Endodermal cell (in vitro differentiated cells): ENCODE measurements around the gene RUBCN. TPM values are rescaled to one million over a fixed set of nuclear protein-coding genes. Genes with fewer than 3 reads are reported as not detected.

ENCODE experiments used
- DNase-seq: peaks from one replicate; pipeline ENCODE4 v3.0.0-alpha.2; 2017
- H3K27ac ChIP-seq: 2 replicates; pipeline ENCODE4 v1.5.1; 2013; ENCODE audit warnings: mild to moderate bottlenecking, low read depth, low read length, moderate library complexity
- H3K27me3 ChIP-seq: 2 replicates; pipeline ENCODE4 v1.6.1; 2013; ENCODE audit warnings: mild to moderate bottlenecking, low read length, moderate library complexity; ENCODE audit not compliant: insufficient read depth, control insufficient read depth, poor library complexity, severe bottlenecking
- H3K36me3 ChIP-seq: 2 replicates; pipeline ENCODE4 v1.7.0; 2013; ENCODE audit warnings: mild to moderate bottlenecking, low read length, moderate library complexity; ENCODE audit not compliant: control insufficient read depth, insufficient read depth
- H3K4me1 ChIP-seq: one replicate; pipeline ENCODE4 v1.7.0; 2013; ENCODE audit warnings: low read length; ENCODE audit not compliant: control insufficient read depth, insufficient read depth
- H3K4me3 ChIP-seq: 2 replicates; pipeline ENCODE4 v1.5.1; 2013; ENCODE audit warnings: mild to moderate bottlenecking, low read length, moderate library complexity
- H3K9ac ChIP-seq: 2 replicates; pipeline ENCODE4 v1.6.1; 2013; ENCODE audit warnings: mild to moderate bottlenecking, low read length, moderate library complexity; ENCODE audit not compliant: poor library complexity, severe bottlenecking; ENCODE audit errors: extremely low read depth
- H3K9me3 ChIP-seq: 2 replicates; pipeline ENCODE4 v1.6.1; 2013; ENCODE audit warnings: mild to moderate bottlenecking, low read length, moderate library complexity; ENCODE audit not compliant: control insufficient read depth
- H3K27ac Mint-ChIP-seq: 2 replicates; pipeline ENCODE4 v1.8.0; 2020; ENCODE audit warnings: mixed read lengths
- H3K27me3 Mint-ChIP-seq: 2 replicates; pipeline ENCODE4 v1.8.0; 2021; ENCODE audit warnings: mild to moderate bottlenecking, mixed read lengths; ENCODE audit not compliant: insufficient read depth
- H3K36me3 Mint-ChIP-seq: 2 replicates; pipeline ENCODE4 v1.8.0; 2020; ENCODE audit warnings: low read depth, mixed read lengths
- H3K4me1 Mint-ChIP-seq: 2 replicates; pipeline ENCODE4 v1.8.0; 2020; ENCODE audit warnings: mixed read lengths
- H3K4me3 Mint-ChIP-seq: 2 replicates; pipeline ENCODE4 v1.8.0; 2020; ENCODE audit warnings: mild to moderate bottlenecking, moderate library complexity, mixed read lengths
- H3K9me3 Mint-ChIP-seq: 2 replicates; pipeline ENCODE4 v1.8.0; 2020; ENCODE audit warnings: mild to moderate bottlenecking, mixed read lengths
- WGBS, 2 experiments: methylation state at CpG; one replicate each; pipeline versions ENCODE4 v1.1.5 to v1.1.7; 2013; ENCODE audit warnings: missing lambda C conversion rate in 2 of 2, mixed read lengths in 1 of 2; ENCODE audit not compliant: insufficient coverage in 1 of 2, insufficient read length in 1 of 2; 5-methylcytosine and 5-hydroxymethylcytosine counted together
- long read RNA-seq, 4 experiments: library from polyadenylated mRNA in 2 of 4; library from RNA in 1 of 4; library from capped mRNA in 1 of 4; stranded (forward) in 3 of 4; unstranded in 1 of 4; transcript quantifications; one replicate each; pipeline ENCODE4 v2.0.0, GENCODE V29; 2020 to 2021; ENCODE audit warnings: inconsistent platforms in 1 of 4
- polyA plus RNA-seq, 2 experiments: library from polyadenylated mRNA; stranded (reverse); fragments of 50-300 nt; gene quantifications; one replicate each; pipeline ENCODE4 v1.2.3, GENCODE V29; 2013
- total RNA-seq, 2 donors: library from RNA; stranded (reverse); fragmentation: NEBNext Ultra II Directional in 1 of 2; extraction: Animal tissue kit (Norgen Biotek cat#: 25700) in 1 of 2; gene quantifications; 2 replicates in 1 of 2; 3 replicates in 1 of 2; pipeline ENCODE4 v1.2.1, GENCODE V29; 2021
- TF ChIP-seq, protein P1 (sequence below): fragments of 200-600 bp; sonication (generic); conservative IDR thresholded peaks from 2 replicates; pipeline ENCODE4 v1.5.0; 2021; ENCODE audit warnings: antibody characterized with exemption, mild to moderate bottlenecking

Gene RUBCN
- 10 to 100 TPM; 17.2 to 18.3 TPM for total RNA-seq
- 17.0 TPM for polyA plus RNA-seq (2013, experiment 1 of 2)
- 14.1 TPM for polyA plus RNA-seq (2013, experiment 2 of 2)
- long read RNA-seq, experiment 1, partial matches to known transcripts: 1 of 4 reads
- long read RNA-seq, experiment 1, other reads (novel, unspliced or antisense): 3 of 4 reads
- long read RNA-seq, experiment 2, partial matches to known transcripts: 2 of 10 reads
- long read RNA-seq, experiment 2, other reads (novel, unspliced or antisense): 5 of 10 reads
- long read RNA-seq, experiment 3, partial matches to known transcripts: 4 of 6 reads
- long read RNA-seq, experiment 3, other reads (novel, unspliced or antisense): 1 of 6 reads
- long read RNA-seq, experiment 4, partial matches to known transcripts: 0 of 2 reads
- long read RNA-seq, experiment 4, other reads (novel, unspliced or antisense): 1 of 2 reads

DNA sequence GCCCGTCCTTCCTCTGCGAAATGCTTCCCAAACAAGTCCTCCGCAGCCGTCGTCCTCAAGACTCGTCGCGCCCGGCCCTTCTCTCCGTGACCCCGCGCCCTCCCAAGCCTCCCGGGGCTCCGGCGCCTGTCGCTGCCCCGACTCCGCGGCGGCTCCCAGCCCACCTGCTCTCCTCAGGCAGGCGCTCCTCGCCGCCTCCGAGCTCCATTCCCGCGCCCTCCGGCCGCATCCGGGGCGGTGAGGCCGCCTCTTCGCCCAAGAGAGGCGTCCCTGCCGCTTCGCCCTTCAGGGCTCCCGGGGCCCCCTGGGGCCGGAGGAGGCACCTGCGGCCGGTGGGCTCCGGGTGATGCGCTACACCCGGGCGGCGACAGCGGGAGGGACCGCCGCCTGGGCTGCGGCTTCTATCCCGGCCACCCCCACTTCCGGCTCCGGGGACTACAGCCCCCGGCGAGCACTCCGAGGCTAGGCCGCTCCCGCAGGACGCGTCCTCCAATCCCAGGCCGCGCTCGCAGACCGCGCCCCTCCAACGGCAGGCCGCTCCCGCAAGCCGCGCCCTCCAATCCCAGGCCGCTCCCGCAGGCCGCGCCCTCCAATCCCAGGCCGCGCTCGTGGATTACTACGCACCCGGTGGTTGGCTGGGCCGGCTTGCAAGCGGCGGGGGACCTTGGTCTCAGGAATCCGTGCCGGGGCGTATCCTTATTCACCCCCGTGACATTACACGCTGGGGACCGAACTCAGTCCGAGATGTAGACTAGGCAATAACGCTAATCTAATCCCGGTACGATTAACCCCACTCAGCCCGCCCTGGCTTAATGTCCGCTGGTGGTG, at the start of gene RUBCN:
TSS of gene RUBCN (minus strand) at position 414 of the 828 bp plus-strand sequence. CDS start at position 229, 185 bp downstream.
- Mint-ChIP-seq H3K9me3 (peaks cover 3% of the 10 kb centered on the region), H3K27me3 (peaks cover 1% of the 10 kb centered on the region), H3K36me3 (no peaks in the 10 kb centered on the region), H3K4me3 (peak within 1 kb of the TSS; percentile 80), H3K27ac (peak within 1 kb of the TSS; percentile 94), H3K4me1 (peaks cover 9% of the 10 kb centered on the region)
- H3K4me3 ChIP-seq: peak within 1 kb of the TSS; percentile 97
- H3K27me3 ChIP-seq: no peaks in the 10 kb centered on the region
- H3K4me1 ChIP-seq: peaks cover 3% of the 10 kb centered on the region
- H3K9me3 ChIP-seq: no peaks in the 10 kb centered on the region
- peak within 1 kb of the TSS; percentile 60 for H3K9ac ChIP-seq
- peak; percentile 98 for DNase-seq
- peak within 1 kb of the TSS; percentile 50 for H3K27ac ChIP-seq
- H3K36me3 ChIP-seq: no peaks in the 10 kb centered on the region
- TF ChIP-seq, protein P1, sequence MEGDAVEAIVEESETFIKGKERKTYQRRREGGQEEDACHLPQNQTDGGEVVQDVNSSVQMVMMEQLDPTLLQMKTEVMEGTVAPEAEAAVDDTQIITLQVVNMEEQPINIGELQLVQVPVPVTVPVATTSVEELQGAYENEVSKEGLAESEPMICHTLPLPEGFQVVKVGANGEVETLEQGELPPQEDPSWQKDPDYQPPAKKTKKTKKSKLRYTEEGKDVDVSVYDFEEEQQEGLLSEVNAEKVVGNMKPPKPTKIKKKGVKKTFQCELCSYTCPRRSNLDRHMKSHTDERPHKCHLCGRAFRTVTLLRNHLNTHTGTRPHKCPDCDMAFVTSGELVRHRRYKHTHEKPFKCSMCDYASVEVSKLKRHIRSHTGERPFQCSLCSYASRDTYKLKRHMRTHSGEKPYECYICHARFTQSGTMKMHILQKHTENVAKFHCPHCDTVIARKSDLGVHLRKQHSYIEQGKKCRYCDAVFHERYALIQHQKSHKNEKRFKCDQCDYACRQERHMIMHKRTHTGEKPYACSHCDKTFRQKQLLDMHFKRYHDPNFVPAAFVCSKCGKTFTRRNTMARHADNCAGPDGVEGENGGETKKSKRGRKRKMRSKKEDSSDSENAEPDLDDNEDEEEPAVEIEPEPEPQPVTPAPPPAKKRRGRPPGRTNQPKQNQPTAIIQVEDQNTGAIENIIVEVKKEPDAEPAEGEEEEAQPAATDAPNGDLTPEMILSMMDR: no peak
- 0% methylated on average over 48 to 92 of the region's 92 CpGs for WGBS, 2 experiments

DNA sequence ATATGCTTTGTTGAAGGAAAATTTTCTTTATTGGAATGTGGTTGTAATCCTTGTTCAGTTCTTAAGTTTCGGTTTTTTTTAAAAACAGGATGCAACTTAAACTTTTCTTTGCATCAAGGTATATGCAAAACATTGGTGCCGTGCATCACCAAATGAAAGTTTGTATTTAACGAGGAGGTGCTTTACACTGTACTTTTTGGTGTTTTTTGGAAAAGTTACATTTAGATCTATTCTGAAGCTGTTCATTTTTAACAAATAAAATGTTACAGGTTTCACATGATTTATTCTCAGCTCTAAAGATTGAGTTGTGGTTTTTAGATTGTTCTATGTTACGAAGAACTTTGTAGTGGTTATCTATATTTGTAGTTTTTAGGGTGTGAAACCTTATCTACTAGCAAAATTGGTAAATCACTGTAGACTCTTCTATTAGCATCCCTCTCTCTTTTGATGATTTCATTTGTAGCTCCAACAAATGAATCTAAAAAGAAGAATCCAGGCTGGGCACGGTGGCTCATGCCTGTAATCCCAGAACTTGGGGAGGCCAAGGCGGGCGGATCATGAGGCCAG, 47.4 kb upstream of the RUBCN start:
- WGBS, 2 experiments: 97 to 98% methylated on average over 5 to 7 of the region's 7 CpGs
- Histone ChIP-seq H3K4me1 (no peaks in the 10 kb centered on the region), H3K36me3 (peaks cover 34% of the 10 kb centered on the region), H3K9me3 (peaks cover 6% of the 10 kb centered on the region), H3K9ac (no peak overlapping the region), H3K4me3 (no peak overlapping the region), H3K27ac (no peak overlapping the region), H3K27me3 (no peaks in the 10 kb centered on the region)
- DNase-seq: no peak
- Mint-ChIP-seq H3K4me3 (no peak overlapping the region), H3K4me1 (no peaks in the 10 kb centered on the region), H3K36me3 (peaks cover 21% of the 10 kb centered on the region), H3K9me3 (peaks cover 7% of the 10 kb centered on the region), H3K27ac (no peak overlapping the region), H3K27me3 (no peaks in the 10 kb centered on the region)
- TF ChIP-seq, protein P1: no peak

DNA sequence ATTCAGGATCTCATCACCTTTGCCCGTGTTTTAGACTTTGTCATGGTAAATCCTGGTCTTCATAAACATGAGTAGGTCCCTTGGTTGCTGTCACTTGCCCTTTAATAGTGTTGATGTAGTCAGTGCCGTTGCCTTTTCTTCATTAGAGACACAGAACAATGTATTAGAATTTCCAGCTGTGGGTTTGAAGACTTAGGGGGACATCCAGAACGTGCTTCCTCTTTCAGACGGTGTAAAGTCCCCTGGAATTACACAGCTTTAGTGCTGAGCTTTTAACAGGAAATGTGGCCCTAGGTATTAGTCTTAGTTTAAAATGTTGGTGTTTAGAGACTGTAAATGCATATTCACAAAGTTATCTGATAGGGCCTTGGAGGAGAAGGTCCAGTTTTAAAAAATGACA, 45.5 kb upstream of the RUBCN start:
- no peak for DNase-seq
- H3K27ac ChIP-seq: peak overlapping the region; percentile 25
- no peaks in the 10 kb centered on the region for H3K27me3 Mint-ChIP-seq
- H3K4me3 Mint-ChIP-seq: no peak overlapping the region
- H3K4me1 Mint-ChIP-seq: no peaks in the 10 kb centered on the region
- H3K9ac ChIP-seq: no peak overlapping the region
- TF ChIP-seq, protein P1: no peak
- H3K9me3 ChIP-seq: peaks cover 6% of the 10 kb centered on the region
- no peak overlapping the region for H3K4me3 ChIP-seq
- H3K36me3 ChIP-seq: peaks cover 53% of the 10 kb centered on the region
- 84 to 93% methylated on average over 2 to 4 of the region's 4 CpGs for WGBS, 2 experiments
- H3K4me1 ChIP-seq: no peaks in the 10 kb centered on the region
- peaks cover 37% of the 10 kb centered on the region for H3K36me3 Mint-ChIP-seq
- H3K9me3 Mint-ChIP-seq: peaks cover 7% of the 10 kb centered on the region
- no peaks in the 10 kb centered on the region for H3K27me3 ChIP-seq
- H3K27ac Mint-ChIP-seq: no peak overlapping the region
